Measurements from ENCODE around the gene ISCU. TPM values are rescaled to one million over a fixed set of nuclear protein-coding genes. Genes with fewer than 3 reads are reported as not detected.

Gene ISCU
- total and polyA plus RNA-seq, 2 experiments from 2014 or later = 90.0 to 158 TPM

DNA sequence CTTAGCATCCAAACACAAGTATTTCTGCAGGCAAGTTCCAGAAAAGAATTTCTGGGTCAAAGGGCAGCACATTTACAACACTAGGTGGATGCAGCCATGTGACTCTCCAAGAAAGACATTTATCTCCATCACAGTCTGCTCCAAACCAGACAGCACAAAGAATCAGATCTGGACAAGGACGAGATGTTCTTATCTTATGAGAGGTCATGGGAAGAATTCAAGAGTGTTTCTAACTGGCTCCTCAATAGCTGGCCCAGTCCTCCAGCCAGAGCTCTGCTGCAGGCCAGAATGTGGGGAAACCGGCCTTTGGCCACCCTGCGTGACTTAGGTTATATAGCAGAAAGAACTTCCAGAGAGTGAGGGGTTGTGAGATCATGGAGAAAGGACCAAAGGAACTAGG lies 18.1 kb downstream of the ISCU start:
- no peak overlapping the region for H3K27ac ChIP-seq
- H3K4me1 ChIP-seq (ENCODE audit: low read depth) = no peaks in the 10 kb centered on the region
- H3K36me3 ChIP-seq = no peaks in the 10 kb centered on the region
- H3K4me3 ChIP-seq = no peak overlapping the region
- H3K27me3 ChIP-seq = no peaks in the 10 kb centered on the region
- peak in 1 of 2 donors; percentile 39 for DNase-seq (ENCODE audit: low read depth in 1 of 2, low spot score in 1 of 2)
- no peaks in the 10 kb centered on the region for H3K9me3 ChIP-seq (ENCODE audit: low read depth)
- TF ChIP-seq, protein P1, sequence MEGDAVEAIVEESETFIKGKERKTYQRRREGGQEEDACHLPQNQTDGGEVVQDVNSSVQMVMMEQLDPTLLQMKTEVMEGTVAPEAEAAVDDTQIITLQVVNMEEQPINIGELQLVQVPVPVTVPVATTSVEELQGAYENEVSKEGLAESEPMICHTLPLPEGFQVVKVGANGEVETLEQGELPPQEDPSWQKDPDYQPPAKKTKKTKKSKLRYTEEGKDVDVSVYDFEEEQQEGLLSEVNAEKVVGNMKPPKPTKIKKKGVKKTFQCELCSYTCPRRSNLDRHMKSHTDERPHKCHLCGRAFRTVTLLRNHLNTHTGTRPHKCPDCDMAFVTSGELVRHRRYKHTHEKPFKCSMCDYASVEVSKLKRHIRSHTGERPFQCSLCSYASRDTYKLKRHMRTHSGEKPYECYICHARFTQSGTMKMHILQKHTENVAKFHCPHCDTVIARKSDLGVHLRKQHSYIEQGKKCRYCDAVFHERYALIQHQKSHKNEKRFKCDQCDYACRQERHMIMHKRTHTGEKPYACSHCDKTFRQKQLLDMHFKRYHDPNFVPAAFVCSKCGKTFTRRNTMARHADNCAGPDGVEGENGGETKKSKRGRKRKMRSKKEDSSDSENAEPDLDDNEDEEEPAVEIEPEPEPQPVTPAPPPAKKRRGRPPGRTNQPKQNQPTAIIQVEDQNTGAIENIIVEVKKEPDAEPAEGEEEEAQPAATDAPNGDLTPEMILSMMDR (IDR thresholded peaks at IDR 0.05; ENCODE audit: low read depth, low read length) = no peak

GRCh38 chr12:108581311-108582227 lies 19.2 kb downstream of the ISCU start:
- DNase-seq (ENCODE audit: low read depth in 1 of 2, low spot score in 1 of 2) = no peak
- H3K27ac ChIP-seq = no peak overlapping the region
- no peak overlapping the region for H3K4me3 ChIP-seq
- no peaks in the 10 kb centered on the region for H3K36me3 ChIP-seq
- no peaks in the 10 kb centered on the region for H3K4me1 ChIP-seq (ENCODE audit: low read depth)
- TF ChIP-seq, protein P1 (IDR thresholded peaks at IDR 0.05; ENCODE audit: low read depth, low read length) = no peak
- no peaks in the 10 kb centered on the region for H3K27me3 ChIP-seq
- H3K9me3 ChIP-seq (ENCODE audit: low read depth) = no peaks in the 10 kb centered on the region

DNA sequence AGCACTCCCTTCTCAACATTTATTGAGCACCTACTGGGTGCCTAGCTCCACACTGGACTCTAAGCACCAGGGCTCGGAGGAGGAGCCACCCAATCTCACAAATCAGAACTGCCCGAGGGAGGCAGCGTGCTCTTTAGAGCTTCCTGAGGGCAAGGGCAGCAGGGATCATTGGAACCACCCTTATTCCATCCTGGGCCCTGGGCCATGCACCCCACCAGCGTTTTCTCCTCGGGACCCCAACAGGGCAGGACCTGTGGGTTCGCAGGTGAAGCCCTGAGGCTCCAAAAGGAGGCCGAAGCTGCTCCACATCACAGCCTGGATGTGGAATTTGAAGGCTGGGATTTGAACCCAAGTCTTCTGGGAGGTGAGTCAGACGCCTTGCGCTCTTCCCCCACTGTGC lies 20.1 kb downstream of the ISCU start:
- no peak overlapping the region for H3K27ac ChIP-seq
- H3K9me3 ChIP-seq (ENCODE audit: low read depth) = no peaks in the 10 kb centered on the region
- no peaks in the 10 kb centered on the region for H3K4me1 ChIP-seq (ENCODE audit: low read depth)
- no peak for DNase-seq (ENCODE audit: low read depth in 1 of 2, low spot score in 1 of 2)
- TF ChIP-seq, protein P1 (IDR thresholded peaks at IDR 0.05; ENCODE audit: low read depth, low read length) = no peak
- H3K27me3 ChIP-seq = no peaks in the 10 kb centered on the region
- H3K4me3 ChIP-seq = no peak overlapping the region
- no peaks in the 10 kb centered on the region for H3K36me3 ChIP-seq

DNA sequence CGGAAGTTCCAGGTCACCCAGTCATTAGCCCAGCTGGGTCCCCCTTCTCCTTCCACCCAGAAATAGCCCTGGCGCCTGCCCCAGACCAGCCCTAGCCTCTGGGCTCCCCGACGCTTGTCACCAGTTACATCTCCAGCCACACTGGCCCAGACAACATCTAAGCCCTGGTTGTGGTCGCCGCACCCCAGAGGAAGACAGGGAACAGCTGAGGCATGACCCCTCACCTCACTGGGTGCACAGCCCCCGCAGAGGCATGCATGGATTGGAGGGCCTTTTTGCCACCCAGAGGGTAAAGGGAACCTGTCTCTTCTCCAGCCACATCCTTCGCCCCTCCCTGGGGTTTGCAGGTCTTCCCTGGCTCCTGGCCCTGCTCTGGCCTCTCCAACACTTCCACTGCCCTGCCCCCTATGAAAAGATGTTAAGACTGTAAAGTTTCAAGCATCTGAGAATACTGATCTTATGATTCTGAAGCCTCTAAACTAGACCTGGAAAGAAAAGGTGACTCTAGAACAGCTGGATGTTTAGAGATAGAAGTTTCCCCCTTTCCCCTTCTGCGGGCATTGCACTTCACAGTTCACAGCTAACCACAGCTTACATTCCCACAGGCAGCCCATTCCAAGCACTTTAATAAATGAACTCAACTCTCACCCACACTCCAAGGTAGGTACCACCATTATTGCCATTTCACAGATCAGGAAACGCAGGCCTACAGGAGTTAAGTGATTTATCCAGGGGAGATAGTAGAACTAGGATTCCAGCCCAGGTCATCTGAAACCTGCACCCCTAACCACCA lies 20.8 kb downstream of the ISCU start:
- TF ChIP-seq, protein P1 (IDR thresholded peaks at IDR 0.05; ENCODE audit: low read depth, low read length) = no peak
- no peak for DNase-seq (ENCODE audit: low read depth in 1 of 2, low spot score in 1 of 2)
- Histone ChIP-seq H3K4me3 (no peak overlapping the region), H3K9me3 (ENCODE audit: low read depth) (no peaks in the 10 kb centered on the region), H3K27me3 (no peaks in the 10 kb centered on the region), H3K36me3 (no peaks in the 10 kb centered on the region), H3K27ac (no peak overlapping the region), H3K4me1 (ENCODE audit: low read depth) (no peaks in the 10 kb centered on the region)

- TF ChIP-seq, protein P1 (IDR thresholded peaks at IDR 0.05; ENCODE audit: low read depth, low read length) = no peak
- Histone ChIP-seq H3K27me3 (no peaks in the 10 kb centered on the region), H3K4me1 (ENCODE audit: low read depth) (no peaks in the 10 kb centered on the region), H3K27ac (no peak overlapping the region), H3K36me3 (no peaks in the 10 kb centered on the region), H3K4me3 (no peak overlapping the region), H3K9me3 (ENCODE audit: low read depth) (no peaks in the 10 kb centered on the region)
- no peak for DNase-seq (ENCODE audit: low read depth in 1 of 2, low spot score in 1 of 2)
Measured at GRCh38 chr12:108583991-108584390, 21.6 kb downstream of the ISCU start.
